Measurements from ENCODE around the gene TPSD1.

The TPSD1 gene

DNA sequence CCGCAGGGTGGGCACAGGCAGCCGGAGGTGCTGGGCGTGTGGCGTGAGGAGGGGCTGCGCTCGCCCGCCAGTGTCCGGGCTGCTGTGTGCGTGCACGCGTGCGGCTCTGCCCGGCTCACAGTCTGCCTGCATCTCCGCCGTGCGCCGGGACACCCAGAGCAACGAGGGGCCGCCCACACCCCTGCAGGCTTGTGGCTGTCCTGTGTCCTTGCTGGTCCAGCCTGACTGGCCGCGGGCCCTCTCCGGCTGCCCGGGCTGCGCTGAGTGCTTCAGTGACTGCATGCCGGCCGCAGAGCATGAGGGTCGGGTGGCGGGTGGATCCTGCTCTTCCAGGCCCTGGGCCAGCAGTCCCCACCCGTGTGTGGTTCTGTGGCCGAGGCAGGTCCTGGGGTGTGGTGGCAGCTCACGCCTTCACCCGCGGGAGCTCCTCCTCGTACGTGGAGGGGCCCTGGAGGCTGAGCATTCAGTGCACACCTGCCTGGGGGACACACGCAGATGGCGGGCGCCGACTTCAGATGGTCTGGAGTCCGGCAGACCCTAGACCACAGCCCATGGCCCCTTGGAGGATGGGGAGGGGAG, 43.2 kb upstream of the TPSD1 start:
- TF ChIP-seq, protein P1, sequence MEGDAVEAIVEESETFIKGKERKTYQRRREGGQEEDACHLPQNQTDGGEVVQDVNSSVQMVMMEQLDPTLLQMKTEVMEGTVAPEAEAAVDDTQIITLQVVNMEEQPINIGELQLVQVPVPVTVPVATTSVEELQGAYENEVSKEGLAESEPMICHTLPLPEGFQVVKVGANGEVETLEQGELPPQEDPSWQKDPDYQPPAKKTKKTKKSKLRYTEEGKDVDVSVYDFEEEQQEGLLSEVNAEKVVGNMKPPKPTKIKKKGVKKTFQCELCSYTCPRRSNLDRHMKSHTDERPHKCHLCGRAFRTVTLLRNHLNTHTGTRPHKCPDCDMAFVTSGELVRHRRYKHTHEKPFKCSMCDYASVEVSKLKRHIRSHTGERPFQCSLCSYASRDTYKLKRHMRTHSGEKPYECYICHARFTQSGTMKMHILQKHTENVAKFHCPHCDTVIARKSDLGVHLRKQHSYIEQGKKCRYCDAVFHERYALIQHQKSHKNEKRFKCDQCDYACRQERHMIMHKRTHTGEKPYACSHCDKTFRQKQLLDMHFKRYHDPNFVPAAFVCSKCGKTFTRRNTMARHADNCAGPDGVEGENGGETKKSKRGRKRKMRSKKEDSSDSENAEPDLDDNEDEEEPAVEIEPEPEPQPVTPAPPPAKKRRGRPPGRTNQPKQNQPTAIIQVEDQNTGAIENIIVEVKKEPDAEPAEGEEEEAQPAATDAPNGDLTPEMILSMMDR (conservative IDR thresholded peaks at IDR 0.05), result no peak
- no peak overlapping the region for H3K27ac ChIP-seq

DNA sequence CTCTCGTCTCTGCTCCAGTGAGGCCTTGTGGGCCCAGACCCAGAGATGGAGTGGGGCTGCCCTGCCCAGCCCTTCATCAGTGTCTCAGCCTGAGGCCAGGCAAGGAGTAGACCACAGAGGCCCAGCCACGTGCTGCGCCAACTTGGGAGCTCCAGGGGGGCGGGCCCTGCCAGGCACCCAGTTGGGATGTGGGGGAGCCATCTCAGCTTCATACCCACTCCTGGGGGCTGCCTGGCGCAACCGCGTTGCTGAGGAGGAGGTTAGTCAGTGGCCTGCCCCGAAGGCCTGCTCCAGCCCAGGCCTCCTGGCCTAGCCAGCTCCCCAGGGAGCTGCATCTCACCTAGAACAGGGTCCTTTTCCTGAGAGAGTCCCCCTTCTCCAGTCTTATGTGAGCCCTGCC, 42.6 kb upstream of the TPSD1 start:
- no peak overlapping the region for H3K27ac ChIP-seq
- TF ChIP-seq, protein P1 (conservative IDR thresholded peaks at IDR 0.05), result no peak

GRCh38 chr16:1213796-1214372, 42.0 kb upstream of the TPSD1 start:
- H3K27ac ChIP-seq, result no peak overlapping the region
- TF ChIP-seq, protein P1 (conservative IDR thresholded peaks at IDR 0.05), result no peak

GRCh38 chr16:1214719-1215118, 41.1 kb upstream of the TPSD1 start:
- no peak overlapping the region for H3K27ac ChIP-seq
- TF ChIP-seq, protein P1 (conservative IDR thresholded peaks at IDR 0.05), result no peak

DNA sequence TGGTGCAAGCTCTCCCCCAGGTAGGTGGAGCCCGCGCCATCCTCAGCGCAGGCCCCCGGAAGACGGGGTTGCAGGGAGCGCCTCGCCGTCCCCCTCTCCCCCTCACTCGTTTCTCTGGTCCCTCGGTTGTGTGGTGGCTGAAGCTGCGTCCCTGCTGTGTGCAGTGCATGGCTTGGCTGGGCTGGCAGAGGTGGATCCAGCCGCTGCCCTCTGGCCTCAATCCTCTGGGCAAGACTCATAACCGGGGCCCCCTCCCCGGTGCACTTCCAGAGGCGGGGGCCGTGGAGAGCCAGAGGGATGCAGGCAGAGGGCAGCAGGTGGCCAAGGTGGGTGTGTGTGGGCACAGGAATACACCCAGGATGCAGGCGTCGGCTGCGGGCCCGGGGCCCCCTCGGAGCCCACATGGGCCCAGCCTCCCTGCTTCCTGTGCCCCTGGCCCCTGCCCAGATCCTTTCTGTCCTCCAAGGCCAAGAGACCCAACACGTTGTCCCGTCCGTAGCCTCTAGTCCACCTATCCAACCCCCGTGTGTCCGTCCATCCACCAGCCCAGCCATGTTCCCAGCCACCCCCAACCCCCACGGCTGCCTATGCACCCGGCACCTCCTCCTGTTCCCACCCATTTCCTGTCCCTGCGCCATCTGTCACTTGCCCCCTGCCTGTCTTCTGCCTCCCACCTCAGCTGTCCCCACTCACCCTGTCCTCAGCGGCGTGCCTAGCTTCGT, 40.1 kb upstream of the TPSD1 start:
- TF ChIP-seq, protein P1 (conservative IDR thresholded peaks at IDR 0.05), result no peak
- no peak overlapping the region for H3K27ac ChIP-seq

DNA sequence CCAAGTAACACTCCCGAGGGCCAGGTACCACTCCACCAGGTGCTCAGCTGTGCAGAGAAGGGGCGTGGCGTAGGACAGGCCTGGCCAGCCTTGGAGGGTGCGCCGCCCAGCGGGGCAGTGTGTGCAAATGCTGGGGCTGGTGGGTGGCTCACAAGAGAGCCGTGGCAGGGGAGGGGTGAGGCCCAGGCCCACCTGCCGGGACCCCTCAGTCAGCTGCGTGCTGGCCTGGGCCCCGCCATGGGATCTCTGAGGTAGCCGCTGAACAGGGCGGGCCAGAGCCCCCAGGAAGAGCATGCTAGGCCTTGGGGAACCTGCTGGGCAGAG, 39.6 kb upstream of the TPSD1 start:
- no peak overlapping the region for H3K27ac ChIP-seq
- TF ChIP-seq, protein P1 (conservative IDR thresholded peaks at IDR 0.05), result no peak

- TF ChIP-seq, protein P1 (conservative IDR thresholded peaks at IDR 0.05), result no peak
- no peak overlapping the region for H3K27ac ChIP-seq
These were observed 39.0 kb upstream of the TPSD1 start for GRCh38 chr16:1216681-1217400.

All from VCaP (cell line).